GM23338 (cell line): Measurements from ENCODE around the gene COPZ2. TPM values are rescaled to one million over a fixed set of nuclear protein-coding genes. Genes with fewer than 3 reads are reported as not detected.

Experiments used
- ATAC-seq: fragments of 200-7000 bp; cut with Tn5 transposase; 3 replicates; pipeline ENCODE4 v1.9.1; 2020
- DNase-seq: peaks from one replicate; pipeline ENCODE4 v3.0.0-alpha.2; 2015; ENCODE audit warnings: low spot score
- H2AFZ ChIP-seq: fragments of 200-600 bp; sonication (generic); 2 replicates; pipeline ENCODE4 v1.8.0; 2016; ENCODE audit warnings: antibody characterized with exemption, mild to moderate bottlenecking, moderate library complexity
- H3F3A ChIP-seq: fragments of 200-600 bp; sonication (generic); replicated peaks from 2 replicates; pipeline ENCODE4 v1.8.0; 2017; ENCODE audit warnings: antibody characterized with exemption, mixed run types, low read depth
- H3K27ac ChIP-seq: fragments of 200-600 bp; sonication (generic); 2 replicates; pipeline ENCODE4 v1.6.1; 2016; ENCODE audit warnings: low read depth
- H3K27me3 ChIP-seq: fragments of 200-600 bp; sonication (generic); 2 replicates; pipeline ENCODE4 v1.8.0; 2016; ENCODE audit warnings: mild to moderate bottlenecking, mixed run types, moderate library complexity; ENCODE audit not compliant: insufficient read depth
- H3K36me3 ChIP-seq: fragments of 200-600 bp; sonication (generic); 2 replicates; pipeline ENCODE4 v1.8.0; 2016; ENCODE audit warnings: mild to moderate bottlenecking; ENCODE audit not compliant: insufficient read depth
- H3K4me1 ChIP-seq: fragments of 200-600 bp; sonication (generic); 2 replicates; pipeline ENCODE4 v1.8.0; 2016; ENCODE audit warnings: mild to moderate bottlenecking, moderate library complexity; ENCODE audit not compliant: insufficient read depth
- H3K4me2 ChIP-seq: fragments of 200-600 bp; sonication (generic); 2 replicates; pipeline ENCODE4 v1.7.1; 2017; ENCODE audit warnings: mixed run types
- H3K4me3 ChIP-seq: fragments of 200-600 bp; sonication (generic); 2 replicates; pipeline ENCODE4 v1.6.1; 2016; ENCODE audit warnings: mixed run types
- H3K79me2 ChIP-seq: fragments of 200-600 bp; sonication (generic); replicated peaks from 2 replicates; pipeline ENCODE4 v1.8.0; 2017; ENCODE audit warnings: mild to moderate bottlenecking; ENCODE audit not compliant: insufficient read depth
- H3K9me2 ChIP-seq: fragments of 200-600 bp; sonication (generic); 2 replicates; pipeline ENCODE4 v1.8.0; 2017; ENCODE audit not compliant: insufficient read depth
- H4K20me1 ChIP-seq: fragments of 200-600 bp; sonication (generic); replicated peaks from 2 replicates; pipeline ENCODE4 v1.8.0; 2017; ENCODE audit warnings: mild to moderate bottlenecking; ENCODE audit not compliant: insufficient read depth
- H3K27ac Mint-ChIP-seq: 2 replicates; pipeline ENCODE4 v1.8.0; 2020; ENCODE audit warnings: inconsistent platforms, mild to moderate bottlenecking, moderate library complexity, mixed read lengths
- H3K27me3 Mint-ChIP-seq: 3 replicates; pipeline ENCODE4 v1.8.0; 2022; ENCODE audit warnings: low read depth, mild to moderate bottlenecking, moderate library complexity, mixed read lengths, inconsistent platforms; ENCODE audit not compliant: insufficient read depth, poor library complexity
- H3K36me3 Mint-ChIP-seq: 3 replicates; pipeline ENCODE4 v1.8.0; 2021; ENCODE audit warnings: low read depth, mild to moderate bottlenecking, inconsistent platforms, moderate library complexity, mixed read lengths
- H3K4me1 Mint-ChIP-seq: 3 replicates; pipeline ENCODE4 v1.8.0; 2020; ENCODE audit warnings: mild to moderate bottlenecking, inconsistent platforms, mixed read lengths
- H3K4me3 Mint-ChIP-seq: 3 replicates; pipeline ENCODE4 v1.8.0; 2021; ENCODE audit warnings: moderate library complexity, mild to moderate bottlenecking, inconsistent platforms, mixed read lengths
- H3K9me3 Mint-ChIP-seq: 3 replicates; pipeline ENCODE4 v1.8.0; 2020; ENCODE audit warnings: moderate library complexity, mild to moderate bottlenecking, inconsistent platforms, mixed read lengths
- CREB1 ChIP-seq: fragments of 250-450 bp; sonication (Bioruptor Pico); IDR thresholded peaks from 2 replicates; pipeline ENCODE4 v1.5.0; 2020; ENCODE audit warnings: low read depth, mild to moderate bottlenecking, moderate library complexity
- CTCF ChIP-seq, 2 experiments: fragments of 200-600 bp in 1 of 2; sonication (generic) in 1 of 2; conservative IDR thresholded peaks; 2 replicates each; pipeline versions ENCODE4 v1.5.1 to v1.6.1; 2016 to 2017; ENCODE audit warnings: antibody characterized with exemption in 2 of 2, low read depth in 2 of 2, mild to moderate bottlenecking in 2 of 2, moderate library complexity in 1 of 2
- ETS1 ChIP-seq: IDR thresholded peaks from 2 replicates; pipeline ENCODE4 v1.6.1; 2016; ENCODE audit warnings: antibody characterized with exemption
- EZH2 ChIP-seq: fragments of 200-600 bp; sonication (generic); IDR thresholded peaks from one replicate; pipeline ENCODE4 v1.8.0; 2017; ENCODE audit warnings: antibody characterized with exemption, mild to moderate bottlenecking, low read depth; ENCODE audit not compliant: unreplicated experiment
- JUNB ChIP-seq: IDR thresholded peaks from one replicate; pipeline ENCODE4 v1.6.1; 2016; ENCODE audit warnings: antibody characterized with exemption; ENCODE audit not compliant: unreplicated experiment
- NANOG ChIP-seq: IDR thresholded peaks from 2 replicates; pipeline ENCODE4 v1.6.1; 2016; ENCODE audit warnings: antibody characterized with exemption, borderline replicate concordance
- POLR2AphosphoS5 ChIP-seq: IDR thresholded peaks from 2 replicates; pipeline ENCODE4 v1.6.1; 2016; ENCODE audit warnings: antibody characterized with exemption, low read depth
- STAT1 ChIP-seq: IDR thresholded peaks from one replicate; pipeline ENCODE4 v1.6.1; 2016; ENCODE audit warnings: antibody characterized with exemption; ENCODE audit not compliant: unreplicated experiment
- ZNF114 ChIP-seq: fragments of 250-450 bp; sonication (Bioruptor Pico); IDR thresholded peaks from 2 replicates; pipeline ENCODE4 v1.5.0; 2020; ENCODE audit warnings: mild to moderate bottlenecking, moderate library complexity
- ZNF331 ChIP-seq: fragments of 250-450 bp; sonication (Bioruptor Pico); IDR thresholded peaks from 2 replicates; pipeline ENCODE4 v1.5.0; 2020; ENCODE audit warnings: low read depth, mild to moderate bottlenecking, moderate library complexity
- polyA plus RNA-seq: library from polyadenylated mRNA; unstranded; fragments of >200 nt; fragmentation: Nextera tagmentation; extraction: Ambion mirVana; gene quantifications from 2 replicates; pipeline ENCODE4 v1.2.1, GENCODE V29; 2016
- total RNA-seq: library from RNA; depleted of rRNA; stranded (reverse); fragments of >200 nt; shearing (Covaris generic); gene quantifications from 2 replicates; pipeline ENCODE4 v1.2.3, GENCODE V29; 2014
- TF ChIP-seq, protein P1 (sequence below): fragments of 250-450 bp; sonication (Bioruptor Pico); IDR thresholded peaks from 2 replicates; pipeline ENCODE4 v1.5.0; 2020; ENCODE audit warnings: mild to moderate bottlenecking, moderate library complexity

COPZ2 gene
- total and polyA plus RNA-seq, 2 experiments from 2014 or later = not detected

- peak; percentile 23 to 49; a peak in 3 of 4 replicates for TF ChIP-seq CTCF (conservative IDR thresholded peaks at IDR 0.05; ENCODE audit: low read depth in 2 of 2)
- TF ChIP-seq JUNB = no peak
Measured at GRCh38 chr17:48064638-48065037, 27.0 kb upstream of the COPZ2 start (continued).

DNA sequence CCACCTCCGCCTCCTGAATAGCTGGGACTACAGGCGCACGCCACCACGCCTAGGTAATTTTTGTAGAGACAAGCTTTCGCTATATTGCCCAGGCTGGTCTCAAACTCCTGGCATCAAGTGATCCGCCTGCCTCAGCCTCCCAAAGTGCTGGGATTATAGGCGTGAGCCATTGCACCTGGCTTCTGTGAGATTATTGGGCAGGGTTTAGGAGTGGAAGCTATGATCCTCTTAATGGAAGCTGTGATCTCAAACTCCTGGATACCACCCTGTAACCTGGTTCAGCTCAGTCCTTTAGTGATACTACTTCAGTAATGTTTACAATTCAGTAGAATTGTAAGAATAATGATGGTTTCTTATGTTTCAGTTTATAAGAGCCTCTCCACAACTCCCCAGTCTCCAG, 24.7 kb upstream of the COPZ2 start:
- Mint-ChIP-seq H3K4me3 (no peak overlapping the region), H3K9me3 (no peaks in the 10 kb centered on the region), H3K4me1 (peaks cover 55% of the 10 kb centered on the region), H3K27me3 (peaks cover 23% of the 10 kb centered on the region), H3K36me3 (peaks cover 88% of the 10 kb centered on the region), H3K27ac (no peak overlapping the region)
- Histone ChIP-seq H4K20me1 (peaks cover 46% of the 10 kb centered on the region), H3K4me1 (peaks cover 17% of the 10 kb centered on the region), H3K4me3 (no peak overlapping the region), H3K9me2 (no peaks in the 10 kb centered on the region), H3K27ac (peak overlapping the region; percentile 77), H3K4me2 (no peak overlapping the region), H3K27me3 (no peaks in the 10 kb centered on the region), H3F3A (peaks cover 57% of the 10 kb centered on the region), H2AFZ (no peak overlapping the region), H3K79me2 (peaks cover 36% of the 10 kb centered on the region), H3K36me3 (peaks cover 55% of the 10 kb centered on the region)
- ATAC-seq = no peak
- no peak for DNase-seq
- TF ChIP-seq ZNF331 (no peak), POLR2AphosphoS5 (no peak), CREB1 (CRISPR knock-in tag) (no peak), CTCF (conservative IDR thresholded peaks at IDR 0.05; ENCODE audit: low read depth in 2 of 2) (no peak), EZH2 (no peak), STAT1 (no peak), NANOG (no peak), JUNB (no peak), ZNF114 (CRISPR knock-in tag) (no peak), ETS1 (no peak)
- TF ChIP-seq, protein P1, sequence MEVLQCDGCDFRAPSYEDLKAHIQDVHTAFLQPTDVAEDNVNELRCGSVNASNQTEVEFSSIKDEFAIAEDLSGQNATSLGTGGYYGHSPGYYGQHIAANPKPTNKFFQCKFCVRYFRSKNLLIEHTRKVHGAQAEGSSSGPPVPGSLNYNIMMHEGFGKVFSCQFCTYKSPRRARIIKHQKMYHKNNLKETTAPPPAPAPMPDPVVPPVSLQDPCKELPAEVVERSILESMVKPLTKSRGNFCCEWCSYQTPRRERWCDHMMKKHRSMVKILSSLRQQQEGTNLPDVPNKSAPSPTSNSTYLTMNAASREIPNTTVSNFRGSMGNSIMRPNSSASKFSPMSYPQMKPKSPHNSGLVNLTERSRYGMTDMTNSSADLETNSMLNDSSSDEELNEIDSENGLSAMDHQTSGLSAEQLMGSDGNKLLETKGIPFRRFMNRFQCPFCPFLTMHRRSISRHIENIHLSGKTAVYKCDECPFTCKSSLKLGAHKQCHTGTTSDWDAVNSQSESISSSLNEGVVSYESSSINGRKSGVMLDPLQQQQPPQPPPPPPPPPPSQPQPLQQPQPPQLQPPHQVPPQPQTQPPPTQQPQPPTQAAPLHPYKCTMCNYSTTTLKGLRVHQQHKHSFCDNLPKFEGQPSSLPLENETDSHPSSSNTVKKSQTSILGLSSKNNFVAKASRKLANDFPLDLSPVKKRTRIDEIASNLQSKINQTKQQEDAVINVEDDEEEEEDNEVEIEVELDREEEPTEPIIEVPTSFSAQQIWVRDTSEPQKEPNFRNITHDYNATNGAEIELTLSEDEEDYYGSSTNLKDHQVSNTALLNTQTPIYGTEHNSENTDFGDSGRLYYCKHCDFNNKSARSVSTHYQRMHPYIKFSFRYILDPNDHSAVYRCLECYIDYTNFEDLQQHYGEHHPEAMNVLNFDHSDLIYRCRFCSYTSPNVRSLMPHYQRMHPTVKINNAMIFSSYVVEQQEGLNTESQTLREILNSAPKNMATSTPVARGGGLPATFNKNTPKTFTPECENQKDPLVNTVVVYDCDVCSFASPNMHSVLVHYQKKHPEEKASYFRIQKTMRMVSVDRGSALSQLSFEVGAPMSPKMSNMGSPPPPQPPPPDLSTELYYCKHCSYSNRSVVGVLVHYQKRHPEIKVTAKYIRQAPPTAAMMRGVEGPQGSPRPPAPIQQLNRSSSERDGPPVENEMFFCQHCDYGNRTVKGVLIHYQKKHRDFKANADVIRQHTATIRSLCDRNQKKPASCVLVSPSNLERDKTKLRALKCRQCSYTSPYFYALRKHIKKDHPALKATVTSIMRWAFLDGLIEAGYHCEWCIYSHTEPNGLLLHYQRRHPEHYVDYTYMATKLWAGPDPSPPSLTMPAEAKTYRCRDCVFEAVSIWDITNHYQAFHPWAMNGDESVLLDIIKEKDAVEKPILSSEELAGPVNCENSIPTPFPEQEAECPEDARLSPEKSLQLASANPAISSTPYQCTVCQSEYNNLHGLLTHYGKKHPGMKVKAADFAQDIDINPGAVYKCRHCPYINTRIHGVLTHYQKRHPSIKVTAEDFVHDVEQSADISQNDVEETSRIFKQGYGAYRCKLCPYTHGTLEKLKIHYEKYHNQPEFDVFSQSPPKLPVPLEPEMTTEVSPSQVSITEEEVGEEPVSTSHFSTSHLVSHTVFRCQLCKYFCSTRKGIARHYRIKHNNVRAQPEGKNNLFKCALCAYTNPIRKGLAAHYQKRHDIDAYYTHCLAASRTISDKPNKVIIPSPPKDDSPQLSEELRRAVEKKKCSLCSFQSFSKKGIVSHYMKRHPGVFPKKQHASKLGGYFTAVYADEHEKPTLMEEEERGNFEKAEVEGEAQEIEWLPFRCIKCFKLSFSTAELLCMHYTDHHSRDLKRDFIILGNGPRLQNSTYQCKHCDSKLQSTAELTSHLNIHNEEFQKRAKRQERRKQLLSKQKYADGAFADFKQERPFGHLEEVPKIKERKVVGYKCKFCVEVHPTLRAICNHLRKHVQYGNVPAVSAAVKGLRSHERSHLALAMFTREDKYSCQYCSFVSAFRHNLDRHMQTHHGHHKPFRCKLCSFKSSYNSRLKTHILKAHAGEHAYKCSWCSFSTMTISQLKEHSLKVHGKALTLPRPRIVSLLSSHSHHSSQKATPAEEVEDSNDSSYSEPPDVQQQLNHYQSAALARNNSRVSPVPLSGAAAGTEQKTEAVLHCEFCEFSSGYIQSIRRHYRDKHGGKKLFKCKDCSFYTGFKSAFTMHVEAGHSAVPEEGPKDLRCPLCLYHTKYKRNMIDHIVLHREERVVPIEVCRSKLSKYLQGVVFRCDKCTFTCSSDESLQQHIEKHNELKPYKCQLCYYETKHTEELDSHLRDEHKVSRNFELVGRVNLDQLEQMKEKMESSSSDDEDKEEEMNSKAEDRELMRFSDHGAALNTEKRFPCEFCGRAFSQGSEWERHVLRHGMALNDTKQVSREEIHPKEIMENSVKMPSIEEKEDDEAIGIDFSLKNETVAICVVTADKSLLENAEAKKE (CRISPR knock-in tag) = no peak
